MCF 10A (cell line): ENCODE results near the gene ETV1. TPM values are rescaled to one million over a fixed set of nuclear protein-coding genes. Genes with fewer than 3 reads are reported as not detected.

Source experiments
- BruUV-seq: library from RNA; stranded (reverse); fragments of 400-500 nt; replicated peaks from 2 replicates; lab custom pipeline; 2021; lab: Mats Ljungman, UMichigan
- CTCF ChIA-PET: fragments of 300-600 bp; sonication (Branson Sonifier 250); formaldehyde crosslinking; extraction: SDS; loops from one replicate; lab custom pipeline; 2021; ENCODE audit warnings: antibody characterized with exemption, inconsistent platforms; lab: Yijun Ruan, JAX
- POLR2A ChIA-PET: fragments of 300-600, 350-650 bp; sonication (Branson Sonifier 250); formaldehyde crosslinking; extraction: SDS; loops from one replicate; lab custom pipeline; 2020; ENCODE audit warnings: antibody characterized with exemption, inconsistent platforms; lab: Yijun Ruan, JAX
- DNase-seq: peaks from one replicate; pipeline ENCODE4 v3.0.0-alpha.2; 2018; ENCODE audit not compliant: unreplicated experiment
- H3K27ac Mint-ChIP-seq: one replicate; pipeline ENCODE4 v1.8.0; 2022; ENCODE audit warnings: mild to moderate bottlenecking, low read depth, mixed read lengths; ENCODE audit not compliant: unreplicated experiment
- H3K27me3 Mint-ChIP-seq: one replicate; pipeline ENCODE4 v1.8.0; 2022; ENCODE audit warnings: mixed read lengths; ENCODE audit not compliant: insufficient read depth, unreplicated experiment
- H3K36me3 Mint-ChIP-seq: one replicate; pipeline ENCODE4 v1.8.0; 2022; ENCODE audit warnings: mild to moderate bottlenecking, moderate library complexity, mixed read lengths; ENCODE audit not compliant: insufficient read depth, unreplicated experiment
- H3K4me1 Mint-ChIP-seq: one replicate; pipeline ENCODE4 v1.8.0; 2022; ENCODE audit warnings: mixed read lengths; ENCODE audit not compliant: insufficient read depth, unreplicated experiment
- H3K4me3 Mint-ChIP-seq: one replicate; pipeline ENCODE4 v1.8.0; 2022; ENCODE audit warnings: mild to moderate bottlenecking, moderate library complexity, mixed read lengths; ENCODE audit not compliant: unreplicated experiment
- H3K9me3 Mint-ChIP-seq: one replicate; pipeline ENCODE4 v1.8.0; 2022; ENCODE audit warnings: mixed read lengths; ENCODE audit not compliant: unreplicated experiment
- intact Hi-C: fragments of 100-400 bp; cut with micrococcal nuclease; formaldehyde crosslinking; loops from 2 replicates; pipeline ENCODE4 v1.14.1; 2022
- total RNA-seq: library from RNA; stranded (reverse); gene quantifications from 2 replicates; pipeline ENCODE4 v1.2.3, GENCODE V29; 2022
- TF ChIP-seq, protein P1 (sequence below): fragments of 200-600 bp; IDR thresholded peaks from one replicate; pipeline ENCODE4 v1.8.0; 2022; ENCODE audit warnings: antibody characterized with exemption, mild to moderate bottlenecking; ENCODE audit not compliant: unreplicated experiment

ETV1 gene
- total RNA-seq, 1 experiment from 2014 or later = 6.9 TPM

DNA sequence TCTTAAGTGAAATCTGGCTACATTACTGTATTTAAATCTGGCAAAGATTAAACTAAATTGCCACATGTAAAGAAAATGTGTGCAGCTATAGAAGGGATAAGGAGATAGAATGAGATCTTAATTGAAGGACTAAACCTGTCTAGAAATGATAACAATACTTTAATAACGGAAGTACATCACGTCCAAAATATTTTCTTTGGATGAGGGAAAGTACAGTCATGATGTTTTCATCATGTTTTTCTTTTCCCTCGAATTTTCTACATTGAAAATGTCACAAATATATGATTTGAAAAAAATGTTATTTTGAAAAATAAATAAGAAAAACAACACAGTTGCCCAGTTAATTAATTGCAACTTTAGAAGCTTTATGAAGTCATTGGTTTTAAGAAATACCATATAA, 143.9 kb downstream of the ETV1 start:
- ChIA-PET POLR2A (no interaction called here), CTCF (no interaction called here)
- Mint-ChIP-seq H3K36me3 (no peaks in the 10 kb centered on the region), H3K4me1 (peaks cover 14% of the 10 kb centered on the region), H3K27me3 (no peaks in the 10 kb centered on the region), H3K27ac (no peak overlapping the region), H3K4me3 (no peak overlapping the region), H3K9me3 (no peaks in the 10 kb centered on the region)
- TF ChIP-seq, protein P1, sequence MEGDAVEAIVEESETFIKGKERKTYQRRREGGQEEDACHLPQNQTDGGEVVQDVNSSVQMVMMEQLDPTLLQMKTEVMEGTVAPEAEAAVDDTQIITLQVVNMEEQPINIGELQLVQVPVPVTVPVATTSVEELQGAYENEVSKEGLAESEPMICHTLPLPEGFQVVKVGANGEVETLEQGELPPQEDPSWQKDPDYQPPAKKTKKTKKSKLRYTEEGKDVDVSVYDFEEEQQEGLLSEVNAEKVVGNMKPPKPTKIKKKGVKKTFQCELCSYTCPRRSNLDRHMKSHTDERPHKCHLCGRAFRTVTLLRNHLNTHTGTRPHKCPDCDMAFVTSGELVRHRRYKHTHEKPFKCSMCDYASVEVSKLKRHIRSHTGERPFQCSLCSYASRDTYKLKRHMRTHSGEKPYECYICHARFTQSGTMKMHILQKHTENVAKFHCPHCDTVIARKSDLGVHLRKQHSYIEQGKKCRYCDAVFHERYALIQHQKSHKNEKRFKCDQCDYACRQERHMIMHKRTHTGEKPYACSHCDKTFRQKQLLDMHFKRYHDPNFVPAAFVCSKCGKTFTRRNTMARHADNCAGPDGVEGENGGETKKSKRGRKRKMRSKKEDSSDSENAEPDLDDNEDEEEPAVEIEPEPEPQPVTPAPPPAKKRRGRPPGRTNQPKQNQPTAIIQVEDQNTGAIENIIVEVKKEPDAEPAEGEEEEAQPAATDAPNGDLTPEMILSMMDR = no peak
- no peak for DNase-seq
- BruUV-seq = no TSS peak
- intact Hi-C loops = no loop called here

DNA sequence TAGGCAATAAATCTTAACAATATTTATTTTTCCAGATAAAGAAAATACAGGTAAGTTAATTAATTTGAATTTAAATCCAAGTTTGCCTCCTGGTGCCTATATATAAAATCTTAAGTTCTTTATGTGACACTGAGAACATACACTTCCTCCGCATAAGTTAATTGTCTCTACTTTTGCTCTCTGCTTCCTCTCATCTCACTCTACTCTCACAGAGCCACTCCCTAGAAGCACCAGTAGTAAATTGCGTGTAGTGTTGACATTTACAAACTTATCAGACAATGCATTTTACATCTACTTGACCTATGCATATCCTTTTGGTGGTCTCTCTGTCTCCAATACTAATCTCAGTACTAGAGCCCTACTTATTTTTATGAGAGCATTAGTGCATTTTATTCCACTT, 144.5 kb downstream of the ETV1 start:
- DNase-seq = no peak
- no TSS peak for BruUV-seq
- no peaks in the 10 kb centered on the region for H3K36me3 Mint-ChIP-seq
- H3K9me3 Mint-ChIP-seq = no peaks in the 10 kb centered on the region
- TF ChIP-seq, protein P1 = no peak
- ChIA-PET CTCF (no interaction called here), POLR2A (no interaction called here)
- no peaks in the 10 kb centered on the region for H3K27me3 Mint-ChIP-seq
- intact Hi-C loops = no loop called here
- H3K27ac Mint-ChIP-seq = no peak overlapping the region
- H3K4me1 Mint-ChIP-seq = peaks cover 8% of the 10 kb centered on the region
- H3K4me3 Mint-ChIP-seq = no peak overlapping the region

DNA sequence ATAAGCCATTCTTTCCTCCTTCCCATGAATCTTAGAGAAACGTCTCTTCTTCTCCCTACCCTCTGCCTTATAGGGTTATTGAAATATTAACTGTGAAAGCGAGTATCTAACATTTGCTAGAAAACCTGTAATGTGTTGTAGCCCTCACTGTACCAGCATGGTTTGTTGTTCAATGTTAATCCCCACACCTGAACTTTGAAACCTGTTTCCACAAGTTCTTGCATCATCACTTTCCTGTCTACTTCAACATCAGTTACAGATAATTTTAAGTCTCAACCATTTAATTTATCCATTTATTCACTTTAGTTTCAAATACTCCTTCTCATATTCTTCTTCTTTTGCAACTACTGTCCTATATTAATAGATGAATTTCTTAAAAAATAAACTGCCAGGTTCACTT, 148.2 kb downstream of the ETV1 start:
- intact Hi-C loops = no loop called here
- Mint-ChIP-seq H3K4me1 (peaks cover 5% of the 10 kb centered on the region), H3K27me3 (no peaks in the 10 kb centered on the region), H3K4me3 (no peak overlapping the region), H3K27ac (no peak overlapping the region), H3K9me3 (no peaks in the 10 kb centered on the region), H3K36me3 (no peaks in the 10 kb centered on the region)
- no peak for DNase-seq
- TF ChIP-seq, protein P1 = no peak
- CTCF ChIA-PET = no interaction called here
- BruUV-seq = no TSS peak
- POLR2A ChIA-PET = interaction anchor here (0.6 kb wide), 1 partner anchor 9 kb away, joined by 4 read pairs; no protein-coding TSS in a partner anchor
